GM10266 (cell line): ENCODE results near the gene RASL12.

ENCODE experiments used
- DNase-seq: peaks from one replicate; pipeline ENCODE4 v3.0.0; 2012; ENCODE audit errors: extremely low spot score
- TF ChIP-seq, protein P1 (sequence below): IDR thresholded peaks from 2 replicates; pipeline ENCODE4 v1.5.1; 2012; ENCODE audit warnings: mild to moderate bottlenecking, low read depth; ENCODE audit not compliant: control insufficient read depth, insufficient read depth; ENCODE audit errors: missing control alignments

The RASL12 gene, protein sequence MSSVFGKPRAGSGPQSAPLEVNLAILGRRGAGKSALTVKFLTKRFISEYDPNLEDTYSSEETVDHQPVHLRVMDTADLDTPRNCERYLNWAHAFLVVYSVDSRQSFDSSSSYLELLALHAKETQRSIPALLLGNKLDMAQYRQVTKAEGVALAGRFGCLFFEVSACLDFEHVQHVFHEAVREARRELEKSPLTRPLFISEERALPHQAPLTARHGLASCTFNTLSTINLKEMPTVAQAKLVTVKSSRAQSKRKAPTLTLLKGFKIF

DNA sequence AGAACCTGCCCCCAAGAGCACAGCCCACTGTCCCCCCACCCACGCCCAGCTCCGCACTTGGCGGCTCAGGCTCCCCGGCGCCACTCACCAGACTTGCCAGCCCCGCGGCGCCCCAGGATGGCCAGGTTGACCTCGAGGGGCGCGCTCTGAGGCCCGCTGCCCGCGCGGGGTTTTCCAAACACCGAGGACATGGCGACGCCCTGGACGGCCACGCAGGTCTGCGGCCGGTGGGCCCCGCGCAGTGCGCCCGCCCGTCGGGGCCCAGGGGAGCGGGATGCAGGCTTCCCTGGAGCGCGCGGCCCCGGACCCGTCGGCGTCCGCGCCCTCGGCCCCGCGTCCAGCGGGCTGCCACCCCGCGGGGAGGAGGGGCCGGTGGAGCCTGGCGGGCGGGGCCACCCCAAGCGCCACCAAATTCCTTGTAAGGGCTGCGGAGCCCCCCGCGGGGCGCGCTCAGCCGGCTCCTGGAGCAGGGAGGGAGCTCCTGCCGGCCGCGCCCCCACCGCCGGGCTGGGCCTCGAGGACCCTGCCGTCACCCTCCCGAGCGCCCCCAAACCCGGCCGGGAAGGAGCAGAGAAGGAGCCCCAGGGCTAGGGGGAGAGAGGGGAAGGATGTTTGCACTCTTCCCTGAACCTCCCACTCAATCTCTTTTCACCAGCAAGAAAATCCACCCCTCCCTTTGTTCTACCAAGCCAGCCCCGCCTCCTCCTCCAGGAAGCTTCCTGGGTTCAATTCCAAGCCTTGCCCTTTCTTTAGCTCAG lies at the start of gene RASL12:
TSS of gene RASL12 (minus strand) at position 347 of the 758 bp plus-strand sequence. CDS start at position 191, 156 bp downstream.
- DNase-seq = no peak
- TF ChIP-seq, protein P1, sequence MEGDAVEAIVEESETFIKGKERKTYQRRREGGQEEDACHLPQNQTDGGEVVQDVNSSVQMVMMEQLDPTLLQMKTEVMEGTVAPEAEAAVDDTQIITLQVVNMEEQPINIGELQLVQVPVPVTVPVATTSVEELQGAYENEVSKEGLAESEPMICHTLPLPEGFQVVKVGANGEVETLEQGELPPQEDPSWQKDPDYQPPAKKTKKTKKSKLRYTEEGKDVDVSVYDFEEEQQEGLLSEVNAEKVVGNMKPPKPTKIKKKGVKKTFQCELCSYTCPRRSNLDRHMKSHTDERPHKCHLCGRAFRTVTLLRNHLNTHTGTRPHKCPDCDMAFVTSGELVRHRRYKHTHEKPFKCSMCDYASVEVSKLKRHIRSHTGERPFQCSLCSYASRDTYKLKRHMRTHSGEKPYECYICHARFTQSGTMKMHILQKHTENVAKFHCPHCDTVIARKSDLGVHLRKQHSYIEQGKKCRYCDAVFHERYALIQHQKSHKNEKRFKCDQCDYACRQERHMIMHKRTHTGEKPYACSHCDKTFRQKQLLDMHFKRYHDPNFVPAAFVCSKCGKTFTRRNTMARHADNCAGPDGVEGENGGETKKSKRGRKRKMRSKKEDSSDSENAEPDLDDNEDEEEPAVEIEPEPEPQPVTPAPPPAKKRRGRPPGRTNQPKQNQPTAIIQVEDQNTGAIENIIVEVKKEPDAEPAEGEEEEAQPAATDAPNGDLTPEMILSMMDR = no peak

DNA sequence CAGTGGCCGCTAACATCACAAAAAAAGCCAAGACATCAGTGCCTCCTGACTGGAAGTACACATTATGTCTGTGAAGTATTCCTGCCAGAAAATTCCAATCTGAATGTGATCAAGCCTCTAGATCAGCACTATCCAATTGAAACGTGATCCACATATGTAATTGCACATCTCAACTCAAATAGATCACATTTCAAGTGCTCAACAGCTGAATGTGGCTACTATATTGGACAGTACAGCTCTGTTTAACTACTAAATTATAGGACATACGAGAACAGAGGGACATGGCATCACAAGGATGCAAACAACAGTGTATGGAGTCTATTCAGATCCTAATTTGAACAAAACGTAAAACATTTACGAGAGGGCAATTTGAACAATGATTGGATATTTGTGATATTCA lies 47.8 kb upstream of the RASL12 start:
- no peak for DNase-seq
- TF ChIP-seq, protein P1 = no peak

DNA sequence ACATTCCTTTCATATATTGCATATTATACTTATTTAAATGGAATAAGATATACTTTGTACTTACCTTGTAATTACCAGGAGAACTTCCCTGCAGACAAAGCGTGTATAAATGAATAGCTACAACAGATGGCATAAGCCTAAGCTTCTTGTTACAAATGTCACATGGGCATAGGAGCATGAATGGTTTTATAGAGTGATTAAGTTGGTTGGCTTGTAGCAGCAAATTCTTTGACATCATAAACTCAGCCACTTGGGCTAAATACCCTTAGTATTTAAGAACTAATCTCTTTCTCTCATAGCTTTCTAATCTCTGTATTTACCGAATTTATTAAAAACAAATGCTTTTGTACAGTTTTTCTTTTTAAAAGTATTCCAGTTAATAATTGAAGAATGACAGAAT lies 47.3 kb upstream of the RASL12 start, which contains the start of gene UBAP1L:
TSS of gene UBAP1L (minus strand) at position 115 of the 400 bp plus-strand sequence. CDS start 8,985 bp downstream, outside the sequence.
- DNase-seq = no peak
- TF ChIP-seq, protein P1 = no peak

DNA sequence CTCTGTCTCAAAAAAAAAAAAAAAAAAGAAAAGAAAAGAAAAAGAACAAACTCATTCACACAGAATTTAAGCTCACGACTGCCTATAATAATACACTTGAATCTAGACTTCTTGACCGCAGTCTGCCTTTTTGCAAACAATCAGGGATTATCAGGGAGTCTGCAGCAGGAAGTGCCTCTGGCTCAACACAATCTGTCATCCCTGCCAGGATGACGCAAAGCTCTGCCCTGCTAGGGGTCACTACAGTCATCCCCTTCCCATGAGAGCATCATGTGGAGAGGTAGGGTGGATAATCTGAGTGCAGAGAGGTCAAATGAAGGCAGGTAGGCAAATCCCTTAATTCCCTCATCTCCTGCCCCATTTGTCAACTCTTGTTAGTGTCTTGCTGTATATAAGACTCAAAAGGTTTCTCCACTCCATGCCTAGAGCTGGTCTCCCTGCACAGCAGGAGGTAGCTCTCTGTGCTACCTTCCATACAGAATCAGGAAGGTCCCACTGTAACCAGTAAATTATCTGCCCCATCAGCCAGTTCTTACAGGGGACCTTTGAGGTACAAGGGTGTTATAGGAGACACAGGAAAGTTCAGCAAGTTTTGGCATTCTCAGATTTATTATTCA lies 43.0 kb upstream of the RASL12 start:
- TF ChIP-seq, protein P1 = no peak
- DNase-seq = no peak

DNA sequence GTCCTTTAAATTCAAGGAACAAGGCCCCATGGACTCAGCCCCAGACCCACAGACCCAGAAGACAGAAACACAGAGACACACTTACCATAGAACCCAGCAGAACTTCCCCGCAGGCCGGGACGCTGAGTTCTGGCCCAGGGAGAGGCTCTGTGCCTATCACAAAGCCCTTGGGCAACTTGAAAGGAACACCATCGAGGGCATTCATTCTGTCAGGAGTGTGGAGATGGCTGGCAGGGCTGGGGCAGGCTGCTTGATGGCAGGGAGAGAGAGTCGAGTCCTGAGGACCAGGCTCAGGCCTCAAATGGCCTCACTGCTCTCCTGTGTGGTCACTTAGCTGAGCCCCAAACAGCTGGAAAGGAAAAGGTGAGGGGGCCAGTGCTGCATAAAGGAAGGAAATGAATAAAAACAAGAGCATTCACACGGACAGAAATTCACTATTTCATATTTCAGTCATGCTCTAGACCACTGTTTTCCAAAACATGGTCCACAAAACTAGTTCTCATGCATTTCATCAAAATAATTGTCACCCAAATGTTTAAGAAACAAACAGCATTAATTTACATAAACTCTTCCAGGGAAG lies 38.3 kb upstream of the RASL12 start:
- TF ChIP-seq, protein P1 = no peak
- DNase-seq = no peak

DNA sequence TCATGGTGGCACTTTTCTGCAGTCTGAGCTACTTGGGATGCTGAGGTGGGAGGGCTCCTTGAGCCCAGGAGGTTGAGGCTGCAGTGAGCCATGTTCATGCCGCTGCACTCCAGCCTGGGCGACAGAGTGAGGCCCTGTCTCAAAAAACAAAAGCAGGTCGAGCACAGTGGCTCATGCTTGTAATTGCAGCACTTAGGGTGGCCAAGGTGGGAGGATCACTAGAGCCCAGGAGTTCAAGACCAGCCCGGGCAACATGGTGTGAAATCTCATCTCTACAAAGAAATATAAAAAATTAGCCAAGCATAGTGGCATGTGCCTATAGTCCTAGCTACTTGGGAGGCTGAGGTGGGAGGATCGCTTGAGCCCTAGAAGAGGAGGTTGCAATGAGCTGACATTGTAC lies 37.2 kb upstream of the RASL12 start:
- TF ChIP-seq, protein P1 = no peak
- no peak for DNase-seq

DNA sequence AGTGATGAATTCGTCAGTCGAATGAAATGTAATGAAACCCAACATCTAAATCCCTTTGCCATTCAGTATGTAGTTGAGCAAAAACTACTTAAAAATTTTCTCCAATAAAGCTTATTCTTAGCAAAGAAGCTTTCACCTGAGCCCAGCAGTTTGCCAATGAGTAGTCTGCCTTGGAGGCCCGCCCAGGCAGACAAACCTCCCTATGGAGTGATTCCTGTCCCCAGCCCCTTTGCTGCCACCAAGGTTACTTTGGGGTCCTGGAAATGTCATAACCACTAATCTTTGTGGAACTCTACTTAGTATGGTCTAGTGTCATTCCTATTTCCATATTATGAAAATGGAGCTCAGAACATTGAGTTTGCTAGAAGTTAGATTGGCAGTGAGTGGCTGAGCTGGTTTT lies 35.1 kb upstream of the RASL12 start:
- TF ChIP-seq, protein P1 = no peak
- DNase-seq = no peak
